Stimulated activated CD4-positive, alpha-beta T cell treated with anti-CD3 and anti-CD28 coated beads, Interleukin-4, amount 100 ng/mL, for 1 hour (primary cell): ENCODE measurements around the gene JCHAIN.
"Not testable (repeated sequence)": the region's sequence is repeated elsewhere in the genome, so short reads cannot be mapped to it uniquely, and the experiment has no call there.

Source experiments
- DNase-seq: peaks from one replicate; pipeline ENCODE4 v3.0.0-alpha.2; 2020

Gene JCHAIN

DNA sequence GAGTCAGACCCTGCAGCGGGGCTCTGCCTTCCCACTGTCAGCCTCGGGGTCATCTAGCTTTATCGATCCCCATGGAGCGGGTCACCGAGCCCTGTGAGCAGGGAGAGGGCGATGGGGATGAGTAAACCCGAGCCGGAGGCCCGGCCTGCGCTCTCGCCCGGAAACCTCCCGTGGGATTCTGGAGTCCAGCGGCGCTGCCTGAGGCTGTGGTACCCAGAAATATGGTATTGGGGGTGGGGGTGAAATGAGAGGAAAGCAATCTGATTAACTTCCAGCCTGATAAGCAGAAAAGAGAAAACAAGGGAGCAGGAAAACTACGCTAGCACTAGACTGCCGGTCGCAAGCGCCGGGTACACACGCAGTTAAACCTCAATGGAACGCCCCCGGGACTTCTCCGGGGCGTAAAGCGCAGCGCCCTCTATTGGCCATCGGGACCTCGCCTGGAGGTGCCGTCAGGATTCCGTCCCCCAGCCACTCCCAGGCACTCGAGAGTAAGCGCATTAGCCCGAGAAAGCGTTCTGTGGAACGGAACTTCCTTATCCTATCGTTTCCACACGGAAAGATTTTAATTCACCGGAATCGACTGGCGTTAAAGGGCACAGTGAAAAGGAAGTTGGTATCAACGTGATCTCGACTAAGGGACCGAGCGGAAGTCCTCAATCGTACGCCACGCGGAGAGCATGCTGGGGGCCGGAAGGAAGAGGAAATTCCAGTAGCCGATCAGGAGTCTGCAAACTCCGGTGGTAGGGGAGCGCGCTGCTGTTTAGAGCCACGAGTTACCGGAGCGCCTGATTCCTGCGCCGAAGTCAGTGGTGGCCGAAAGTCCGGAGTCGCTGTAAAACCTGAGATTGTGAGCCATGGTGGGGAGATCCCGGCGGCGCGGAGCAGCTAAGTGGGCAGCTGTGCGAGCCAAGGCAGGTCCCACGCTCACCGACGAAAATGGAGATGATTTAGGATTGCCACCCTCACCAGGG is 21.8 kb upstream of the JCHAIN start, which contains the start of gene UTP3:
TSS of gene UTP3 (plus strand) at position 712 of the 974 bp plus-strand sequence. CDS start at position 858, 146 bp downstream.
- DNase-seq: peak; percentile 95

- DNase-seq: no peak
These were observed 21.1 kb upstream of the JCHAIN start for GRCh38 chr4:70687392-70687791.

DNA sequence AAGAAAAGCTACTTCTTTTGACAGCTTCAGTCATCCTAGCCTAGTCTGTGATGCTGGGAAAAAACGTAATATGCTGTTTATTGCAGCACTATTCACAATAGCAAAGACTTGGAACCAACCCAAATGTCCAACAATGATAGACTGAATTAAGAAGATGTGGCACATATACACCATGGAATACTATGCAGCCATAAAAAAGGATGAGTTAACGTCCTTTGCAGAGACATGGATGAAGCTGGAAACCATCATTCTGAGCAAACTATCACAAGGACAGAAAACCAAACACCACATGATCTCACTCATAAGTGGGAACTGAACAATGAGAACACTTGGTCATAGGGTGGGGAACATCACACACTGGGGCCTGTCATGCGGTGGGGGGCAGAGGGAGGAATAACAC is 15.8 kb upstream of the JCHAIN start:
- DNase-seq: not testable (repeated sequence)

DNA sequence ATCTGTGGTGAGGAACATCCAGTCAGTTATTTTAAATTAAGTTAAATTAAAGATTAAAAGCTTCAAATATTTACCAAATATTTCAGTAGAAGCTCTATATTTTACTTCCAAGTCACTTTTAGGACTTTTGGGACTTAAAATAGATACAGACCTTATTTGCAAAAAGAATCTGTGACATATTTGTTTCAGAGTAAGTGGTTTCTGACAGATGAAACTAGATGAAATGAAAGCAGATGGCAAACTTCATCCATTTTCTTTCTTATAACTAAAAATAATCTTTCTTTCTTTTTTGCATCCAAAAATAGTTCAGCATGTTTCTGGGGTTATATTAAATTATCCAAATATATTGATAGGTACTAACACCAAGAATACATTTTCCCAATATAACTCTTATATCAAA is 15.4 kb upstream of the JCHAIN start:
- no peak for DNase-seq

DNA sequence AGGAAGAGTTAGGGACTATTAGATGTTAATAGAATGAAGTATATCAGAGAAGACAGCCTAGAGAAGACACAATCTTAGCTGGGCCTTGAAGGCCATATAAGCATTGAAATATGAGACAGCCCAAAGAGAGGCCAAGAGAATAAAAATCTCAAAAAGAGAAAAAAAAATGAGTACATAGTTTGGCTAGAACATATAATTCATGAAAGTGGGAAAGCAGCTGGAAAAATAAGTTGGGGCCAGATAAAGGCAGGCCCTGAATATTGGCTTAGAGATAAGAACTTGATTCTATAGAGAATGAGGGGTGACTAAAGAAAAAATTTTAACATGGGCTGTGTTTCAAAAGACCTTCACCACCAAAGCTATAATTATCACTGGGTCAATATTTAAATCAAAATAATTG is 14.6 kb upstream of the JCHAIN start:
- DNase-seq: no peak

DNA sequence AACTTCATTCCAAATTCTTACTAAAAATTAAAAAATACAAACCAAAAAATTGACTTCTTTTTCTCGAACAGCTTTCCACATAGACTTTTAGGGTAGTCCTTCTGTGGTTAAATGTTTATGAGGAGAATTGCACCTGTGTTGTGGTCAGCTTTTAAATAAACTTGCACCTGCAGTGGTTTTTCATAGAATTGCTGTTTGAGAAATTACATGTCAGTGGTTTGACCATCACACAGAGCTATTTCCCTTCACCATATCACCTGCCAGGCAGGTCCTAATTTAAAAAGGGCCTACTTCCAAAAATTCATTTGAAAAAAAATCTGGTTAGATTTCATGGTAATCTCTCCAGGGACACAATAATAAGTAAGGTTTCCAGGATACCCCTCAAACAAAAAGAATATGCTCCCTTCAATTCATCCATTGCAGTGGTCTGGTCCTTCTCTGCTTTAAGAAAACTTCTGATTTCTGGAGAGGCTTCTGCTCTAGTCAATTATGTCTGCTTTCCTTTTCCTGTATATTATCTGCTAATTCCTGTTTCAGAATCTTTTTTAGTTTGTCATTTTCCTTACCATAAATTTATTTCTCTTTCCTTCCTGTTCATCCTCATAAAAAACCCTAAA is 12.2 kb upstream of the JCHAIN start:
- DNase-seq: no peak

DNA sequence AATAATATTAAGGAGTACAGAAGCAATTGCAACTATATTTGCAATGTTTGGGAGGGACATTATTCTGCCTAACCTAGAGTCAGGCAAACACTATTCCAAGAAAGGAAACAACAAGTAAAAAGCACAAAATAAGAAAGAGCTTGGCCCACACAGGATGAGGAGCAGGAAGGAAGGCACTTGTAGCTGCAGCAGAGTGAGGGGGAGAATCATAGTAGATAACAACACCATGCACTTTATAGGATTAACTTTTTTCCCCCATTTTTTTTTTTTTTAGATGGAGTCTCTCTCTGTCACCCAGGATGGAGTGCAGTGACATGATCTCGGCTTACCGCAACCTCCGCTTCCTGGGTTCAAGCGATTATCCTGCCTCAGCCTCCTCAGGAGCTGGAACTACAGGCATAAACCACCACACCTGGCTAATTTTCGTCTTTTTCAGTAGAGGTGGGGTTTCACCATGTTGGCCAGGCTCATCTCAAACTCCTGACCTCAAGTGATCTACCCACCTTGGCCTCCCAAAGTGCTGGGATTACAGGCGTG is 10.3 kb upstream of the JCHAIN start:
- no peak for DNase-seq

GRCh38 chr4:70674731-70675130 is 8.4 kb upstream of the JCHAIN start:
- DNase-seq: no peak

DNA sequence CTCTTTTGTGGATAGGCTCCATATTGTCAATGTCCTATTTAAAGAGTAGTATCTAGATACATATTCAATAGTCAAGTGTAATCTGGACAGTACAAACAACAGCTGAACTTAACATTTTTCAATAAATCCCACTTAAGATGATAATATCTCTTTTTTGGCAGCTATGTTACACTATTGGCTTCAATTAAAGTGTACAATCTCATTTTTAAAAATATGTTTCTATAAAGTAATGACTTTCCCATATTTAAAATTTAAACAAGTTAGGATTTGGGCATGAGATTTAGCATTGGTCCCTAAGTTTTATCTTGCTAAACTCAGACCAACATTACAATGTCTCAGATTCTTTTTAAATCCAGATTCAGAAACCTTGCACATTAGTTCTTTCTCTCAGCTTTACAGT is 7.9 kb upstream of the JCHAIN start:
- no peak for DNase-seq

- no peak for DNase-seq
These were observed 4.8 kb upstream of the JCHAIN start for GRCh38 chr4:70671091-70671490.

- DNase-seq: no peak
These were observed 4.2 kb upstream of the JCHAIN start for GRCh38 chr4:70670332-70671014.

GRCh38 chr4:70667740-70668535 is 1.6 kb upstream of the JCHAIN start:
- DNase-seq: no peak

DNA sequence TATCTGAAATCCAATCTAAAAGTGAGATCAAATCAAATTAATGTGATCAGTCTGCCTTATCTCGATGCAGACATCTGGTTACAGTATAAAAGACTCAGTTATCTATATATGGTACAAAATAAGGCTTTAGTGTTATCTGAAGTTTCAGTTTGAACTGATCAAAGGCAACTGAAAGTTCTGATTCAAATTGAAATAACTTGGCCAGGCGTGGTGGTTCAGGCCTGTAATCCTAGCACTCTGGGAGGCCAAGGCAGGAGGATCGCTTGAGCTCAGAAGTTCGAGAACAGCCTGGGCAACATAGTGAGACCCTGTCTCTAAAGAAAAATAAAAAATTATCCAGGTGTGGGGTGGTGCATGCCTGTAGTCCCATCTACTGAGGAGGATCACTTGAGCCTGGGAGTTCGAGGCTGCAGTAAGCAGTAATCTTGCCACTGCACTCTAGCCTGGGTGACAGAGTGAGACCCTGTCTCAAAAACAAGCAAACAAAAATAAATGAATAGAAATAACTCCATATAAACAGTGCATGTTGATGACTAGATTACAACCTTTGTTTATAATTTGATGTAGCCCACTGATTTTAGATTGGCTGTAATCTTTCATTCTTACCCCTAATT is 4.9 kb downstream of the JCHAIN start:
- not testable (repeated sequence) for DNase-seq

DNA sequence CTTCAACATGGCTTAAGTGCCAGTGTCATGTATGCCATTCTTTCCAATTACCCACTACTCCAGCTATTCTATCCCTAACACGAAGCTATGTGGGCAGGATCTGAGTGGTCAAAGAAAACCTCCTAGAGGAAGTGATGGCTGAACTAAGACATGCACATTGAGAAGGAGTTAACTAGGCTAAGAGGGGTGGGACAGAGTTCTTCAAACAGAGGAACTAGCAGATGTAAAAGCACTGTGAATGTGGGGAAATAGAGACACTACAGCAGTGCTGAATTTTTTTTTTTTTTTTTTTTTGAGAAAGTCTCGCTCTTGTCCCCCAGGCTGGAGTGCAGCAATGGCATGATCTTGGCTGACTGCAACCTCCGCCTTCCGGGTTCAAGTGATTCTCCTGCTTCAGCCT is 6.2 kb downstream of the JCHAIN start:
- DNase-seq: no peak

- no peak for DNase-seq
These were observed 7.9 kb downstream of the JCHAIN start for GRCh38 chr4:70658418-70658817.

- DNase-seq: no peak
These were observed 9.0 kb downstream of the JCHAIN start for GRCh38 chr4:70657326-70657725.

- no peak for DNase-seq
These were observed 11.7 kb downstream of the JCHAIN start for GRCh38 chr4:70654605-70655011.

- DNase-seq: no peak
These were observed 14.3 kb downstream of the JCHAIN start for GRCh38 chr4:70651864-70652506.

- DNase-seq: not testable (repeated sequence)
These were observed 15.6 kb downstream of the JCHAIN start for GRCh38 chr4:70650741-70651140.

DNA sequence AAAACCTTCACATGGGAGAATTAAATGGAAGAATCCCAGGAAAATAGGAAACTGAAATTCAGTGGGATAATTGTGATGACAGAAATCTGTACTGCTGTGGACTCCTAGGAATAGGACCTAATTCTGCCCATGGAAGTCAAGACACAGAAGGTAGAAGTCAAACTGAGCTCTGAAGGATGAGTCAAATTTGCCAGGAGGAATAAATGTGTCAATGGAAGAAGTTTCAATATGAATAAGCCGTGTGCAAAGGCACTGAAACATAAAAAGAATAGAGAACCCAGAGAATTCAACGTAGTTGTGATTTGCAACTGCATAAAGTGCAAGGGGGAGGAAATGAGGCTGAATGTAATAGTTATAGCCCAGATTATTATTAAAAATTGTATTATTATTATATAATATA is 26.1 kb downstream of the JCHAIN start:
- no peak for DNase-seq

GRCh38 chr4:70637239-70637913 is 28.9 kb downstream of the JCHAIN start:
- DNase-seq: no peak
